Sigmoid colon (tissue), 4 donors: ENCODE measurements around the gene EOMES.

Experiments
- CTCF ChIP-seq, 4 experiments: fragments of 450-650 bp in 3 of 4; fragments of 200-600 bp in 1 of 4; IDR thresholded peaks; one replicate each; pipeline ENCODE4 v1.5.1; 2016 to 2019; ENCODE audit warnings: antibody characterized with exemption in 4 of 4, mild to moderate bottlenecking in 3 of 4, moderate library complexity in 2 of 4
- EP300 ChIP-seq, 4 donors: sonication (generic); formaldehyde crosslinking; IDR thresholded peaks; one replicate each; pipeline ENCODE4 v1.6.1; 2017; ENCODE audit warnings: antibody characterized with exemption in 4 of 4

GRCh38 chr3:27724459-27725197 lies 2.5 kb upstream of the EOMES start:
- TF ChIP-seq CTCF (IDR thresholded peaks at IDR 0.05) (no peak), EP300 (IDR thresholded peaks at IDR 0.05) (no peak)
